B cell (primary cell): Measurements from ENCODE around the gene EIF2B4. TPM values are rescaled to one million over a fixed set of nuclear protein-coding genes. Genes with fewer than 3 reads are reported as not detected.

Experiments
- ATAC-seq: fragments of 200-7000 bp; cut with Tn5 transposase; one replicate; pipeline ENCODE4 v1.10.0; 2021; ENCODE audit warnings: low read depth, mild to moderate bottlenecking, moderate number of reproducible peaks, moderate library complexity
- CTCF ChIA-PET: fragments of 350-600 bp; sonication (Branson Sonifier 250); formaldehyde crosslinking; loops from one replicate; lab custom pipeline; 2021; ENCODE audit warnings: antibody characterized with exemption, inconsistent platforms; lab: Charles Lee
- POLR2A ChIA-PET: fragments of 350-600 bp; sonication (Branson Sonifier 250); formaldehyde crosslinking; loops from one replicate; lab custom pipeline; 2021; ENCODE audit warnings: antibody characterized with exemption; lab: Charles Lee
- DNase-seq: peaks from one replicate; pipeline ENCODE4 v3.0.0; 2013
- H2AFZ ChIP-seq: 2 replicates; pipeline ENCODE4 v1.6.1; 2012; ENCODE audit warnings: mild to moderate bottlenecking, low read depth, low read length; ENCODE audit not compliant: insufficient read depth, poor library complexity, severe bottlenecking
- H3K27ac ChIP-seq, 2 donors: 1 replicate in 1 of 2; 2 replicates in 1 of 2; pipeline ENCODE4 v1.5.1; 2012 to 2013; ENCODE audit warnings: low read length in 2 of 2, mild to moderate bottlenecking in 2 of 2, moderate library complexity in 1 of 2
- H3K27me3 ChIP-seq, 4 experiments: fragments of 200-600 bp in 1 of 4; sonication (generic) in 1 of 4; replicated peaks in 1 of 4; 1 replicate in 2 of 4; 2 replicates in 2 of 4; pipeline versions ENCODE4 v1.6.1 to v1.7.0; 2013 to 2016; ENCODE audit warnings: low read length in 3 of 4, mild to moderate bottlenecking in 2 of 4, mixed read lengths in 1 of 4, moderate library complexity in 1 of 4; ENCODE audit not compliant: insufficient read depth in 4 of 4, control insufficient read depth in 3 of 4; ENCODE audit errors: control extremely low read depth in 1 of 4
- H3K36me3 ChIP-seq, 2 experiments: replicated peaks in 1 of 2; 1 replicate in 1 of 2; 2 replicates in 1 of 2; pipeline versions ENCODE4 v1.6.1 to v1.7.1; 2013; ENCODE audit warnings: low read length in 1 of 2; ENCODE audit not compliant: insufficient read depth in 2 of 2, control insufficient read depth in 1 of 2; ENCODE audit errors: control extremely low read depth in 1 of 2, extremely low read depth in 1 of 2
- H3K4me1 ChIP-seq, 2 donors: fragments of 200-600 bp in 1 of 2; sonication (generic) in 1 of 2; 1 replicate in 1 of 2; 2 replicates in 1 of 2; pipeline versions ENCODE4 v1.5.1 to v1.6.1; 2013 to 2017; ENCODE audit warnings: low read length in 2 of 2; ENCODE audit not compliant: control insufficient read depth in 2 of 2, insufficient read depth in 2 of 2
- H3K4me2 ChIP-seq: replicated peaks from 2 replicates; pipeline ENCODE3; 2012; ENCODE audit warnings: mild to moderate bottlenecking, low read depth, low read length; ENCODE audit not compliant: poor library complexity, severe bottlenecking
- H3K4me3 ChIP-seq, 5 experiments: fragments of 200-600 bp in 1 of 5; sonication (generic) in 1 of 5; 1 replicate in 3 of 5; 2 replicates in 2 of 5; pipeline versions ENCODE4 v1.5.1 to v1.7.0; 2011 to 2016; ENCODE audit warnings: low read length in 4 of 5, mild to moderate bottlenecking in 4 of 5, low read depth in 2 of 5, control low read depth in 1 of 5, moderate library complexity in 1 of 5; ENCODE audit not compliant: insufficient read depth in 1 of 5; ENCODE audit errors: control extremely low read depth in 1 of 5, extremely low read depth in 1 of 5
- H3K79me2 ChIP-seq: fragments of 200-600 bp; sonication (generic); one replicate; pipeline ENCODE4 v1.6.0; 2016; ENCODE audit warnings: low read length; ENCODE audit not compliant: control insufficient read depth, insufficient read depth
- H3K9ac ChIP-seq: fragments of 200-600 bp; sonication (generic); 2 replicates; pipeline ENCODE4 v1.6.1; 2017; ENCODE audit warnings: mild to moderate bottlenecking, low read length, moderate library complexity
- H3K9me3 ChIP-seq, 3 donors: one replicate each; pipeline versions ENCODE4 v1.6.1 to v1.7.1; 2013; ENCODE audit warnings: low read length in 2 of 3; ENCODE audit not compliant: control insufficient read depth in 2 of 3, insufficient read depth in 1 of 3; ENCODE audit errors: control extremely low read depth in 1 of 3
- H4K20me1 ChIP-seq: 2 replicates; pipeline ENCODE4 v1.6.0; 2012; ENCODE audit warnings: mild to moderate bottlenecking, low read length; ENCODE audit not compliant: insufficient read depth, control insufficient read depth, poor library complexity, severe bottlenecking
- H3K27ac Mint-ChIP-seq: one replicate; pipeline ENCODE4 v1.8.0; 2021; ENCODE audit warnings: mixed read lengths
- H3K27me3 Mint-ChIP-seq: one replicate; pipeline ENCODE4 v1.8.0; 2021; ENCODE audit warnings: mixed read lengths
- H3K4me1 Mint-ChIP-seq: one replicate; pipeline ENCODE4 v1.8.0; 2021; ENCODE audit warnings: mixed read lengths
- H3K4me3 Mint-ChIP-seq: one replicate; pipeline ENCODE4 v1.8.0; 2021; ENCODE audit warnings: mixed read lengths
- H3K9me3 Mint-ChIP-seq: one replicate; pipeline ENCODE4 v1.8.0; 2022; ENCODE audit warnings: mixed read lengths; ENCODE audit not compliant: insufficient read depth
- CTCF ChIP-seq: fragments of 200-600 bp; IDR thresholded peaks from one replicate; pipeline ENCODE4 v1.8.0; 2022; ENCODE audit warnings: antibody characterized with exemption, mild to moderate bottlenecking
- EZH2 ChIP-seq: IDR thresholded peaks from 2 replicates; pipeline ENCODE4 v1.6.1; 2012; ENCODE audit warnings: borderline replicate concordance, low read depth, mild to moderate bottlenecking, moderate library complexity, low read length; ENCODE audit not compliant: insufficient read depth, poor library complexity, severe bottlenecking
- WGBS: methylation state at CpG from one replicate; pipeline ENCODE4 v1.1.5; 2013; ENCODE audit warnings: missing lambda C conversion rate; ENCODE audit not compliant: insufficient coverage; 5-methylcytosine and 5-hydroxymethylcytosine counted together
- intact Hi-C: fragments of 100-400 bp; cut with micrococcal nuclease; formaldehyde crosslinking; loops from one replicate; pipeline ENCODE4 v1.10.0; 2022
- polyA plus RNA-seq: library from polyadenylated mRNA; depleted of rRNA; stranded (reverse); fragments of >200 nt; gene quantifications from 2 replicates; pipeline ENCODE4 v1.2.3, GENCODE V29; 2012
- total RNA-seq, 2 donors: library from RNA; stranded (reverse); fragments of 120-200 nt in 1 of 2; gene quantifications; 1 replicate in 1 of 2; 2 replicates in 1 of 2; pipeline versions ENCODE4 v1.2.3 to v1.2.4, GENCODE V29; 2013 to 2022

Gene EIF2B4
- total and polyA plus RNA-seq, 2 donors (not counting 1 experiment from before 2014, with no cell fraction given), result 33.8 to 56.7 TPM

- intact Hi-C loops, result loop anchor here (2.0 kb wide), 2 partner anchors 47 to 59 kb away; partner anchors contain the start of genes MPV17 and NRBP1
- H3K4me2 ChIP-seq, result no peak overlapping the region
- peak overlapping the region in 1 of 2 donors; percentile 94 for H3K27ac ChIP-seq
- H4K20me1 ChIP-seq, result peaks cover 23% of the 10 kb centered on the region
- H3K36me3 ChIP-seq, result peaks cover 7 to 61% of the 10 kb centered on the region in 2 experiments
- peak overlapping the region; percentile 94 for H3K4me3 Mint-ChIP-seq
- H3K27me3 Mint-ChIP-seq, result no peaks in the 10 kb centered on the region
- WGBS, result 92% methylated on average over 8 of the region's 10 CpGs
- ChIA-PET POLR2A (no interaction called here), CTCF (interaction anchor here (1.1 to 2.1 kb wide), 3 partner anchors 10 to 79 kb away, joined by 3 to 7 read pairs (median 3); partner anchors contain the start of gene NRBP1)
- no peaks in the 10 kb centered on the region for H3K27me3 ChIP-seq
- H3K9me3 Mint-ChIP-seq, result no peaks in the 10 kb centered on the region
- H3K79me2 ChIP-seq, result peaks cover 36% of the 10 kb centered on the region
- peaks cover 30% of the 10 kb centered on the region for H3K4me1 Mint-ChIP-seq
- H2AFZ ChIP-seq, result peak overlapping the region; percentile 92
- no peak overlapping the region for H3K9ac ChIP-seq
- no peak for ATAC-seq
- no peak for DNase-seq
- no peak overlapping the region for H3K4me3 ChIP-seq
- H3K4me1 ChIP-seq, result peaks cover 16 to 20% of the 10 kb centered on the region in 2 donors
- H3K27ac Mint-ChIP-seq, result peak overlapping the region; percentile 96
- no peak for TF ChIP-seq CTCF
- no peak for TF ChIP-seq EZH2
- no peaks in the 10 kb centered on the region for H3K9me3 ChIP-seq
These were observed 11.5 kb upstream of the EIF2B4 start for GRCh38 chr2:27381577-27382181.
